SK-N-SH (cell line): ENCODE measurements around the gene ADGRA1. TPM values are rescaled to one million over a fixed set of nuclear protein-coding genes. Genes with fewer than 3 reads are reported as not detected.

Experiments
- CTCF ChIA-PET: fragments of 300-600, 350-600 bp; formaldehyde crosslinking; extraction: SDS; loops from one replicate; lab custom pipeline; 2021; lab: Yijun Ruan, JAX
- POLR2A ChIA-PET: fragments of 350-600 bp; sonication (Branson Sonifier 250); formaldehyde crosslinking; extraction: SDS; loops from one replicate; lab custom pipeline; 2020; ENCODE audit warnings: antibody characterized with exemption, inconsistent platforms; lab: Yijun Ruan, JAX
- DNase-seq: peaks from one replicate; pipeline ENCODE4 v3.0.0; 2012
- H2AFZ ChIP-seq: fragments of 200-600 bp; sonication (generic); 2 replicates; pipeline ENCODE4 v1.8.1; 2016; ENCODE audit warnings: antibody characterized with exemption, mild to moderate bottlenecking, low read depth
- H3F3A ChIP-seq: fragments of 200-600 bp; sonication (generic); replicated peaks from 2 replicates; pipeline ENCODE3; 2016; ENCODE audit warnings: antibody characterized with exemption, mild to moderate bottlenecking; ENCODE audit not compliant: insufficient read depth
- H3K27ac ChIP-seq, 2 experiments: fragments of 200-500 bp in 1 of 2; fragments of 200-600 bp in 1 of 2; sonication (Bioruptor generic) in 1 of 2; sonication (generic), shearing (Covaris generic) in 1 of 2; 2 replicates each; pipeline versions ENCODE4 v1.5.1 to v1.6.1; 2014 to 2016; ENCODE audit warnings: low read depth in 2 of 2, inconsistent platforms in 1 of 2, low read length in 1 of 2, mild to moderate bottlenecking in 1 of 2, mixed read lengths in 1 of 2
- H3K27me3 ChIP-seq: fragments of 200-600 bp; sonication (generic), shearing (Covaris generic); 2 replicates; pipeline ENCODE4 v1.6.1; 2016; ENCODE audit warnings: mixed run types; ENCODE audit not compliant: insufficient read depth
- H3K36me3 ChIP-seq, 2 experiments: fragments of 200-500 bp in 1 of 2; fragments of 200-600 bp in 1 of 2; sonication (Bioruptor generic) in 1 of 2; sonication (generic) in 1 of 2; replicated peaks in 1 of 2; 2 replicates each; pipeline versions ENCODE3 to v1.5.1; 2014 to 2016; ENCODE audit warnings: low read length in 1 of 2, mild to moderate bottlenecking in 1 of 2; ENCODE audit not compliant: insufficient read depth in 2 of 2, control insufficient read depth in 1 of 2
- H3K4me1 ChIP-seq, 2 experiments: fragments of 200-500 bp in 1 of 2; fragments of 200-600 bp in 1 of 2; sonication (Bioruptor generic) in 1 of 2; sonication (generic), shearing (Covaris generic) in 1 of 2; 2 replicates each; pipeline versions ENCODE4 v1.5.1 to v1.6.1; 2014 to 2016; ENCODE audit warnings: low read depth in 1 of 2, low read length in 1 of 2, mixed run types in 1 of 2; ENCODE audit not compliant: insufficient read depth in 2 of 2, control insufficient read depth in 1 of 2
- H3K4me2 ChIP-seq: fragments of 200-600 bp; sonication (generic), shearing (Covaris generic); 2 replicates; pipeline ENCODE4 v1.6.1; 2017; ENCODE audit warnings: mixed run types
- H3K4me3 ChIP-seq, 2 experiments: fragments of 200-500 bp in 1 of 2; fragments of 200-600 bp in 1 of 2; sonication (Bioruptor generic) in 1 of 2; sonication (generic), shearing (Covaris generic) in 1 of 2; 2 replicates each; pipeline versions ENCODE4 v1.5.1 to v1.8.1; 2014 to 2016; ENCODE audit warnings: low read depth in 2 of 2, inconsistent platforms in 1 of 2, low read length in 1 of 2, mild to moderate bottlenecking in 1 of 2, mixed read lengths in 1 of 2, moderate library complexity in 1 of 2
- H3K79me2 ChIP-seq: fragments of 200-600 bp; sonication (generic); 2 replicates; pipeline ENCODE4 v1.8.1; 2017; ENCODE audit warnings: mild to moderate bottlenecking; ENCODE audit not compliant: insufficient read depth
- H3K9ac ChIP-seq: fragments of 200-600 bp; sonication (generic); 2 replicates; pipeline ENCODE4 v1.6.1; 2017; ENCODE audit warnings: mixed run types
- H3K9me2 ChIP-seq: fragments of 200-600 bp; sonication (generic); 2 replicates; pipeline ENCODE4 v1.6.1; 2017; ENCODE audit warnings: mixed run types
- H3K9me3 ChIP-seq: fragments of 200-600 bp; sonication (generic); 2 replicates; pipeline ENCODE4 v1.6.1; 2017; ENCODE audit warnings: mixed run types, mild to moderate bottlenecking, moderate library complexity
- H4K20me1 ChIP-seq: fragments of 200-600 bp; sonication (generic); 2 replicates; pipeline ENCODE4 v1.6.1; 2017; ENCODE audit warnings: mild to moderate bottlenecking, mixed run types; ENCODE audit not compliant: insufficient read depth
- CHD2 ChIP-seq: fragments of 150-350 bp; IDR thresholded peaks from 2 replicates; pipeline ENCODE4 v1.6.1; 2018; ENCODE audit warnings: low read length; ENCODE audit not compliant: partially characterized antibody
- EZH2phosphoT487 ChIP-seq: fragments of 200-600 bp; sonication (generic); IDR thresholded peaks from 2 replicates; pipeline ENCODE4 v1.6.1; 2017; ENCODE audit warnings: low read depth, mixed run types, mild to moderate bottlenecking, antibody characterized with exemption, moderate library complexity, borderline replicate concordance
- FOXJ3 ChIP-seq: sonication (generic); formaldehyde crosslinking; IDR thresholded peaks from 2 replicates; pipeline ENCODE4 v1.5.1; 2020; ENCODE audit warnings: mild to moderate bottlenecking, missing genetic modification reagents
- FOXM1 ChIP-seq: IDR thresholded peaks from 2 replicates; pipeline ENCODE4 v1.4.0; 2012; ENCODE audit warnings: low read depth, mild to moderate bottlenecking
- GABPA ChIP-seq: IDR thresholded peaks from 2 replicates; pipeline ENCODE4 v1.4.0; 2012; ENCODE audit warnings: low read depth, mild to moderate bottlenecking
- GATA2 ChIP-seq: sonication (generic); formaldehyde crosslinking; IDR thresholded peaks from 2 replicates; pipeline ENCODE4 v1.5.0; 2020; ENCODE audit warnings: mild to moderate bottlenecking, missing genetic modification reagents
- JUND ChIP-seq: IDR thresholded peaks from 2 replicates; pipeline ENCODE4 v1.4.0; 2012
- MEF2A ChIP-seq: IDR thresholded peaks from 2 replicates; pipeline ENCODE4 v1.4.0; 2012; ENCODE audit warnings: low read depth, borderline replicate concordance
- MXI1 ChIP-seq: IDR thresholded peaks from 2 replicates; pipeline ENCODE4 v1.6.1; 2012; ENCODE audit warnings: mild to moderate bottlenecking, low read depth, low read length, improper control_type of control experiment
- NFIC ChIP-seq: IDR thresholded peaks from 2 replicates; pipeline ENCODE4 v1.4.0; 2012; ENCODE audit warnings: borderline replicate concordance
- NRF1 ChIP-seq: IDR thresholded peaks from 2 replicates; pipeline ENCODE4 v1.6.1; 2012; ENCODE audit warnings: low read depth, mild to moderate bottlenecking, low read length
- POLR2AphosphoS5 ChIP-seq: IDR thresholded peaks from 2 replicates; pipeline ENCODE4 v1.6.1; 2012; ENCODE audit warnings: low read depth, low read length
- RCOR1 ChIP-seq: fragments of 150-350 bp; IDR thresholded peaks from 2 replicates; pipeline ENCODE4 v1.6.1; 2017; ENCODE audit warnings: antibody characterized with exemption, low read length
- RFX5 ChIP-seq: IDR thresholded peaks from 2 replicates; pipeline ENCODE4 v1.6.1; 2012; ENCODE audit warnings: mild to moderate bottlenecking, improper control_type of control experiment, low read length
- SIN3A ChIP-seq: IDR thresholded peaks from 2 replicates; pipeline ENCODE4 v1.6.1; 2012; ENCODE audit warnings: low read depth, mild to moderate bottlenecking, low read length, moderate library complexity, borderline replicate concordance
- YY1 ChIP-seq: IDR thresholded peaks from 2 replicates; pipeline ENCODE4 v1.4.0; 2012; ENCODE audit warnings: low read depth, mild to moderate bottlenecking
- WGBS: methylation state at CpG from one replicate; pipeline ENCODE4 v1.1.6; 2017; ENCODE audit warnings: low lambda C conversion rate; 5-methylcytosine and 5-hydroxymethylcytosine counted together
- polyA plus RNA-seq, 3 experiments: library from polyadenylated mRNA; depleted of rRNA; stranded (reverse); fragments of >200 nt; gene quantifications; 2 replicates each; pipeline ENCODE4 v1.2.3, GENCODE V29; 2012
- TF ChIP-seq, protein P1 (sequence below): IDR thresholded peaks from 2 replicates; pipeline ENCODE4 v1.6.1; 2012; ENCODE audit warnings: mild to moderate bottlenecking, low read depth, low read length, moderate library complexity
- TF ChIP-seq, protein P2 (sequence below): IDR thresholded peaks from 2 replicates; pipeline ENCODE4 v1.4.0; 2012; ENCODE audit warnings: low read depth, borderline replicate concordance
- TF ChIP-seq, protein P3 (sequence below): fragments of 200-600 bp; sonication (generic); IDR thresholded peaks from 2 replicates; pipeline ENCODE4 v1.6.1; 2017; ENCODE audit warnings: antibody characterized with exemption, mild to moderate bottlenecking, moderate library complexity
- TF ChIP-seq, protein P4 (sequence below): IDR thresholded peaks from 2 replicates; pipeline ENCODE4; 2012

ADGRA1 gene
- polyA plus RNA-seq, 1 of the 3 experiments (the other 2 are of a cell fraction) = not detected

DNA sequence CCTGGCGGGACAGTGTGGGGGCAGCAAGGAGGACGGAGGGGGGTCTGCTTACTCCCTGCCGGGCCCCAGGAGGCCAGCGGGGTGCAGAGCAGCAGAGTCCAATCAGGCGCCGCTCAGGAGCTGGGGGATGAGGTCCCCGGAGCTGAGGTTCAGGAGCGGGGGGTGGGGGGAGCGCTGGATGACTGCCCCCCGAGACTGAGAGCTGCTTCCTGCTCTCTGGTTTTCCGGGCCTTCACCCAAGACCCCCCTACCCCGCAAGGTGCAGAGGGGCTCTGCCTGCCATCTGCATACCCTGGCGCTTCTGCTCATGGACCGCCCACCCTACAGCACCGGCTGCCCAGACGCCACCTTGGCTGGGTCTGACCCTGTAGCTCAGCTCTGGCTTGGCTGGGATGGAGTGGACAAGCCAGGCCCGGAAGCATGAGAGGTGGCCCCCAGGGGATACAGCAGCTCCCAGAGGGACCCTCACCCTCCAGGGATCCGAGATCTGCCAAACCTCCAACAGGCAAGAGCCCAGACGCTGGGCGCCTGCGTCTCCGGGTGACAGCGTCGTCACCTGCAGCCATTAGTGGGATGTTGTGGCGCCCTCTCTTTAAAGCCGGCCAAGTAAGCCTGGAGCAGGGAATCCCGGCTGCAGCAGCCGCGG is 73.2 kb downstream of the ADGRA1 start:
- H3K4me3 ChIP-seq = peak overlapping the region; percentile 56 to 67

DNA sequence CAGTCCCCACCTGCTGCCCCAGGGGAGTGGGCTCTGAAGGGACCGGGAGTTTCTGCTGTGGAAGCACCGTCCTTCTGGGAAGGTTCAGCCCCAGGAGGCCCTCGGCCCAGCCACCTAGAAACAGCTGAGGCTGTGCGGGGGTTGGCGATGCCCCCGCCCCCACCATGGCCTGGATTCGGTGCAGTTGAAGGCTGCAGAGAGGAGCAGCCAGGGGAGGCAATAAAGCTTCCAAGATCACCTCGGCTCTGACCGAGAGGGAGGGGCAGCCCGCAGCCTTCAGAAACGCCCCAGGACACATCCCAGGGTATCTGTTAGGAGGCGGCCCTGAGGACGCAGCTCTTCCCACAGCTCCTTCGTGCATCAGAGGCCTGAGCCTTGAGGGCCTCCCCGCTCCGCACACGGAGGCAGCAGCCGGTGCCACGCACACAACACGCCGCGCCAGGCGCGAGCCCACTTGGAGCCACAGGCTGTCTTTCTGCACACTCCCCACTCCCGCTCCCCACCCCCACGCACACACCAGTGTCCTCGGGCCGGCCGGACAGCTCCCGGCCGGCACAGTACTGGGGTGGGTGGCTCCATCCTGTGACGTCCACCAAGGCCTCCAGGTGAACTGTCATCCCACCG is 73.9 kb downstream of the ADGRA1 start:
- H3K4me1 ChIP-seq = peaks cover 0 to 22% of the 10 kb centered on the region in 2 experiments; a peak in 1 of 4 replicates
- H3F3A ChIP-seq = peaks cover 4% of the 10 kb centered on the region
- CTCF ChIA-PET = interaction anchor here (1.0 kb wide), 1 partner anchor 507 kb away, joined by 3 read pairs; no protein-coding TSS in a partner anchor
- no peak for DNase-seq
- no peaks in the 10 kb centered on the region for H3K9me3 ChIP-seq
- POLR2A ChIA-PET = no interaction called here
- H3K4me3 ChIP-seq = peak overlapping the region in 1 of 2 experiments; percentile 67; a peak in 2 of 4 replicates
- H4K20me1 ChIP-seq = no peaks in the 10 kb centered on the region
- no peaks in the 10 kb centered on the region for H3K36me3 ChIP-seq
- no peak overlapping the region for H3K27ac ChIP-seq
- H3K9ac ChIP-seq = no peak overlapping the region
- H3K27me3 ChIP-seq = 0 out of 2 replicates have a peak, but pooled peaks cover 3% of the 10 kb centered on the region
- peak overlapping the region; percentile 89 for H3K4me2 ChIP-seq
- WGBS = 74% methylated on average over 19 of the region's 33 CpGs
- no peak overlapping the region for H2AFZ ChIP-seq
- no peaks in the 10 kb centered on the region for H3K79me2 ChIP-seq
- H3K9me2 ChIP-seq = no peaks in the 10 kb centered on the region
- TF ChIP-seq, protein P1, sequence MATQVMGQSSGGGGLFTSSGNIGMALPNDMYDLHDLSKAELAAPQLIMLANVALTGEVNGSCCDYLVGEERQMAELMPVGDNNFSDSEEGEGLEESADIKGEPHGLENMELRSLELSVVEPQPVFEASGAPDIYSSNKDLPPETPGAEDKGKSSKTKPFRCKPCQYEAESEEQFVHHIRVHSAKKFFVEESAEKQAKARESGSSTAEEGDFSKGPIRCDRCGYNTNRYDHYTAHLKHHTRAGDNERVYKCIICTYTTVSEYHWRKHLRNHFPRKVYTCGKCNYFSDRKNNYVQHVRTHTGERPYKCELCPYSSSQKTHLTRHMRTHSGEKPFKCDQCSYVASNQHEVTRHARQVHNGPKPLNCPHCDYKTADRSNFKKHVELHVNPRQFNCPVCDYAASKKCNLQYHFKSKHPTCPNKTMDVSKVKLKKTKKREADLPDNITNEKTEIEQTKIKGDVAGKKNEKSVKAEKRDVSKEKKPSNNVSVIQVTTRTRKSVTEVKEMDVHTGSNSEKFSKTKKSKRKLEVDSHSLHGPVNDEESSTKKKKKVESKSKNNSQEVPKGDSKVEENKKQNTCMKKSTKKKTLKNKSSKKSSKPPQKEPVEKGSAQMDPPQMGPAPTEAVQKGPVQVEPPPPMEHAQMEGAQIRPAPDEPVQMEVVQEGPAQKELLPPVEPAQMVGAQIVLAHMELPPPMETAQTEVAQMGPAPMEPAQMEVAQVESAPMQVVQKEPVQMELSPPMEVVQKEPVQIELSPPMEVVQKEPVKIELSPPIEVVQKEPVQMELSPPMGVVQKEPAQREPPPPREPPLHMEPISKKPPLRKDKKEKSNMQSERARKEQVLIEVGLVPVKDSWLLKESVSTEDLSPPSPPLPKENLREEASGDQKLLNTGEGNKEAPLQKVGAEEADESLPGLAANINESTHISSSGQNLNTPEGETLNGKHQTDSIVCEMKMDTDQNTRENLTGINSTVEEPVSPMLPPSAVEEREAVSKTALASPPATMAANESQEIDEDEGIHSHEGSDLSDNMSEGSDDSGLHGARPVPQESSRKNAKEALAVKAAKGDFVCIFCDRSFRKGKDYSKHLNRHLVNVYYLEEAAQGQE = no peak
- no peak for TF ChIP-seq NRF1
- no peak for TF ChIP-seq POLR2AphosphoS5
- TF ChIP-seq JUND = no peak
- no peak for TF ChIP-seq SIN3A
- TF ChIP-seq, protein P2, sequence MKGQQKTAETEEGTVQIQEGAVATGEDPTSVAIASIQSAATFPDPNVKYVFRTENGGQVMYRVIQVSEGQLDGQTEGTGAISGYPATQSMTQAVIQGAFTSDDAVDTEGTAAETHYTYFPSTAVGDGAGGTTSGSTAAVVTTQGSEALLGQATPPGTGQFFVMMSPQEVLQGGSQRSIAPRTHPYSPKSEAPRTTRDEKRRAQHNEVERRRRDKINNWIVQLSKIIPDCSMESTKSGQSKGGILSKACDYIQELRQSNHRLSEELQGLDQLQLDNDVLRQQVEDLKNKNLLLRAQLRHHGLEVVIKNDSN = no peak
- no peak for TF ChIP-seq MXI1
- TF ChIP-seq RFX5 = no peak
- no peak for TF ChIP-seq FOXM1
- no peak for TF ChIP-seq GABPA

More for the DNA sequence above, 73.2 kb downstream of the ADGRA1 start:
- H3K4me1 ChIP-seq = peaks cover 0 to 22% of the 10 kb centered on the region in 2 experiments; a peak in 1 of 4 replicates
- no peaks in the 10 kb centered on the region for H3K9me2 ChIP-seq
- peak overlapping the region; percentile 85; the same call in 1 of the 2 replicates for H2AFZ ChIP-seq
- H3K79me2 ChIP-seq = no peaks in the 10 kb centered on the region
- peak; percentile 68 for DNase-seq
- ChIA-PET POLR2A (interaction anchor here (0.7 kb wide), 1 partner anchor 23 kb away, joined by 4 read pairs; no protein-coding TSS in a partner anchor), CTCF (interaction anchor here (1.0 to 3.6 kb wide), 2 partner anchors 17 to 507 kb away, joined by 3 to 13 read pairs; no protein-coding TSS in a partner anchor)
- no peak overlapping the region for H3K27ac ChIP-seq
- 6% methylated on average over 18 of the region's 29 CpGs for whole genome bisulfite sequencing
- H3K4me2 ChIP-seq = peak overlapping the region; percentile 89
- H3K9ac ChIP-seq = peak overlapping the region; percentile 61
- no peaks in the 10 kb centered on the region for H4K20me1 ChIP-seq
- H3K9me3 ChIP-seq = no peaks in the 10 kb centered on the region
- H3K36me3 ChIP-seq = no peaks in the 10 kb centered on the region
- H3K27me3 ChIP-seq = 0 out of 2 replicates have a peak, but pooled peaks cover 5% of the 10 kb centered on the region
- TF ChIP-seq CHD2 (no peak), RCOR1 (no peak), JUND (no peak), EZH2phosphoT487 (no peak), NRF1 (no peak), MEF2A (no peak), FOXJ3 (CRISPR knock-in tag) (no peak), YY1 (no peak), GATA2 (CRISPR knock-in tag) (no peak), NFIC (no peak), MXI1 (no peak)
- TF ChIP-seq, protein P3, sequence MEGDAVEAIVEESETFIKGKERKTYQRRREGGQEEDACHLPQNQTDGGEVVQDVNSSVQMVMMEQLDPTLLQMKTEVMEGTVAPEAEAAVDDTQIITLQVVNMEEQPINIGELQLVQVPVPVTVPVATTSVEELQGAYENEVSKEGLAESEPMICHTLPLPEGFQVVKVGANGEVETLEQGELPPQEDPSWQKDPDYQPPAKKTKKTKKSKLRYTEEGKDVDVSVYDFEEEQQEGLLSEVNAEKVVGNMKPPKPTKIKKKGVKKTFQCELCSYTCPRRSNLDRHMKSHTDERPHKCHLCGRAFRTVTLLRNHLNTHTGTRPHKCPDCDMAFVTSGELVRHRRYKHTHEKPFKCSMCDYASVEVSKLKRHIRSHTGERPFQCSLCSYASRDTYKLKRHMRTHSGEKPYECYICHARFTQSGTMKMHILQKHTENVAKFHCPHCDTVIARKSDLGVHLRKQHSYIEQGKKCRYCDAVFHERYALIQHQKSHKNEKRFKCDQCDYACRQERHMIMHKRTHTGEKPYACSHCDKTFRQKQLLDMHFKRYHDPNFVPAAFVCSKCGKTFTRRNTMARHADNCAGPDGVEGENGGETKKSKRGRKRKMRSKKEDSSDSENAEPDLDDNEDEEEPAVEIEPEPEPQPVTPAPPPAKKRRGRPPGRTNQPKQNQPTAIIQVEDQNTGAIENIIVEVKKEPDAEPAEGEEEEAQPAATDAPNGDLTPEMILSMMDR = no peak
- TF ChIP-seq, protein P4, sequence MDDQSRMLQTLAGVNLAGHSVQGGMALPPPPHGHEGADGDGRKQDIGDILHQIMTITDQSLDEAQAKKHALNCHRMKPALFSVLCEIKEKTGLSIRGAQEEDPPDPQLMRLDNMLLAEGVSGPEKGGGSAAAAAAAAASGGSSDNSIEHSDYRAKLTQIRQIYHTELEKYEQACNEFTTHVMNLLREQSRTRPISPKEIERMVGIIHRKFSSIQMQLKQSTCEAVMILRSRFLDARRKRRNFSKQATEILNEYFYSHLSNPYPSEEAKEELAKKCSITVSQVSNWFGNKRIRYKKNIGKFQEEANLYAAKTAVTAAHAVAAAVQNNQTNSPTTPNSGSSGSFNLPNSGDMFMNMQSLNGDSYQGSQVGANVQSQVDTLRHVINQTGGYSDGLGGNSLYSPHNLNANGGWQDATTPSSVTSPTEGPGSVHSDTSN = no peak
- H3F3A ChIP-seq = peaks cover 4% of the 10 kb centered on the region
